HTR-8/SVneo (cell line): Measurements from ENCODE around the gene PARG.
A peak's percentile ranks its signal among the peaks of the same experiment; 100 is the strongest.
"Not testable (repeated sequence)": the region's sequence is repeated elsewhere in the genome, so short reads cannot be mapped to it uniquely, and the experiment has no call there.

Experiments
- DNase-seq: peaks from one replicate; pipeline ENCODE4 v3.0.0; 2011; ENCODE audit warnings: low spot score, mixed read lengths; ENCODE audit not compliant: insufficient read length
- FAIRE-seq: peaks from 2 replicates; lab custom pipeline; 2011; peaks lifted over from hg19 to GRCh38; lab: Jason Lieb, UNC

The PARG gene

GRCh38 chr10:49941447-49942338, at the start of gene PARG, which contains the start of gene TIMM23B:
TSS of gene PARG (minus strand) at chr10:49942027. CDS start at chr10:49941725, 302 bp downstream.
TSS of gene TIMM23B (plus strand) at chr10:49942053. CDS start at chr10:49942195, 142 bp downstream.
- DNase-seq = peak; percentile 24
- peak; percentile 84 for FAIRE-seq

DNA sequence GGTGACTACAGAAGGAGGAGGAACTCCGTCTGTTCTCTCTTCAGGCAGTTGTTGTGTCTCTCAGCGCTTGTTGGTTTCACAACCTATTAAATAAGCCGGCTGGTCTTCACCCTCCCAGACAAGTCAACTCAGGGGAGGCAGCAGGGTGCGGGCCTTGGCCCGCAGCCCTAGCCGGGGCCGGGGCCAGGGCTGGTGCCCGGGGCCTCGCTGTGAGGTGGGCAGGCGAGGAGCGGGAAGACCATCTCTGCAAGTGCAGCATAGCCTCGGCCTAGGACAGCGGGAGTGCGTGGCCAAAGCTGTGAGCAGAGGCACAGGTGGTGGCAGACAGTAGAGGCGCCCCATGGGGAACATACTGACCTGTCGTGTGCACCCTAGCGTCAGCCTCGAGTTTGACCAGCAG, 46.5 kb upstream of the PARG start, which contains the start of gene AGAP6:
TSS of gene AGAP6 (plus strand) at position 31 of the 400 bp plus-strand sequence. CDS start at position 341, 310 bp downstream.
- not testable (repeated sequence) for FAIRE-seq, DNase-seq

DNA sequence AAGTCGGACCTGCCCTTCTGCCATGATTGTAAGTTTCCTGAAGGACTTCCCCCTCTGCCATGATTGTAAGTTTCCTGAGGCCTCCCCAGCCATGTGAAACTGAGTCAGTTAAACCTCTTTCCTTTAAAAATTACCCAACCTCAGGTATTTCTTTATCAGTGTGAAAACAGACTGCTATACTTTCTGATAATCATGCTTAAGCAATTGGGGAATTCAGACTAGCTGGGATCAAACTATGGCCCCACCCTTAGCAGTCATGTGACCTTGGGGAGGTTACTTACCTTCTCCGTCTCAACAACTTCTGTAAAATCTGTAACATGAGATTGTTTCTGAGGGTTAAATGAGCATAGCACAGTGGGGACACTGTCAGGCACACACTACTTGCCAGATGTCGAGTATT, 45.4 kb upstream of the PARG start:
- FAIRE-seq, DNase-seq: not testable (repeated sequence)

DNA sequence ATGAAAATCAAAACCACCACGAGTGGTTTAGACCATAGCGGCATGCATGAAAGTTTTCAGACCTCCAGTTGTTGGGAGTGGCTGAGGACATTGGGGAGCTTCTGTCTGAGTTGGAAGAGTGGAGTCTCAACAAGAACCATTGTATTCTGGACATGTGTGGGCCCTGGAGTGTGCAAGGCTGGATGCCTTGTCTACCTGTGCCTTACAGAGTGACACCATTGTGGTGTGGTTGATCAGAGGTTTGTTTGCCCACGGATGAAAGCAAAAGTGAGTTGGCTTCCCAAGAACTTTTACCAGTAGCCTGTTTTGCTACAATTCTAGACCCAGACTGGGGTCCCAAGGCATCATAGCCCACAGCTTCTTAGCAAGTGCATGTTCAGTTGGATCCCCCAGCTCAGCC, 35.9 kb upstream of the PARG start:
- FAIRE-seq, DNase-seq: not testable (repeated sequence)

DNA sequence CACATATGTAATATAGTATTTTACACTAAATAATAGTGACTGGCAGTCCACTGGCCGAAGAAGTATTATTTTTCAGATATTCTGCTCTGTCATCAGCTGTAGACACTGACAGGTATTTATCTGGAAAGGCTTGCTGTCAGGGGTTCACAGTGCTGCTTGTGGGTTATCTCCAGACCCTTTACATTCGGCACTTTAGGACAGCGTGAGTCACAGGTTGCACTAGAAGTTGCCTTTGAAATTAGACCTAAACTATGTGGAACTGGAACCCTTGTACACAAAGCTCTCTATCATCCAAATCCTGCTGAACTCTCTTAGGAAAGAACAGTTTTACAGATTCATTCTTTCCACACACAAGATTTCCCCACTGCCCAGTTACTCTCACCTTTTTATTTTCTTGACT, 30.3 kb upstream of the PARG start:
- FAIRE-seq, DNase-seq: not testable (repeated sequence)

- not testable (repeated sequence) for FAIRE-seq, DNase-seq
These were observed 29.6 kb upstream of the PARG start for GRCh38 chr10:49971466-49971865.

- FAIRE-seq, DNase-seq: not testable (repeated sequence)
These were observed 28.6 kb upstream of the PARG start for GRCh38 chr10:49970331-49970857.

DNA sequence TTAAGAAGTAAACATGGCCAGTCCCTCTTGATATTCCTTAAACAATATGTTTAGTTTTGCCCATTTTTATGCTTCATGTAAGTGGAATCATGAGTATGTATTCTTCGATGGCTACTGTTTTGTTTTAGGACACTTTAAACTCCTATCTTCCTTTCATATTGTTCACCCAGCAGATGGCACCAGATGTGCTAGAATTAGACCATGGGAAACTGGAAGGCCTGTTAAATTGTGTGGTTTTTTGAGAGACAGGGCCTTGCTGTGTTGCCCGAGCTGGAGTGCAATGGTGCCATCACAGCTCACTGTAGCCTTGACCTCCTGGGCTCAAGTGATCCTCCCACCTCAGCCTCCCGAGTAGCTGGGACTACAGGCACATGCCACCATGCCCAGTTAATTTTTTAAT, 11.3 kb upstream of the PARG start:
- FAIRE-seq = peak; percentile 69
- not testable (repeated sequence) for DNase-seq

GRCh38 chr10:49952006-49952405, 10.2 kb upstream of the PARG start:
- not testable (repeated sequence) for FAIRE-seq, DNase-seq

- not testable (repeated sequence) for DNase-seq, FAIRE-seq
These were observed 6.9 kb upstream of the PARG start for GRCh38 chr10:49948737-49949136.

GRCh38 chr10:49948142-49948541, 6.3 kb upstream of the PARG start:
- FAIRE-seq = not testable (repeated sequence)

DNA sequence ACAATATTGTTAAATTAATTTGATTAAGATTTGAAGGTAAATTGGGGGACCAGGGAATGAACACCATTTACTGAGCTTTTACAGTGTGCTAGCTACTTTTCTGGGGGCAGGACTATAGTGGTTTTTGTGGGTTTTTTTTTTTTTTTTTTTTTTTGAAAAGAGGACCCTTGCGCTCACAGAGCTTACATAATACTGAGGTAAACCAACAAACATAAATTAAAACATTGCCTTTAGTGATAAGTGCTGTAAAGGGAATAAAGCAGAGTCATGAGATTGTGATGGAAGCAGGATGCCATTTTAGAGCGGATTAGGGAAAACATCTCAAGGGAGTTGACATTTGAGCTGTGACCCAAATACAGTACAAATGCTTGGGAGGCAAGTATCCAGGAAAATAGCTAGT, 1.8 kb upstream of the PARG start:
- not testable (repeated sequence) for DNase-seq, FAIRE-seq

More at GRCh38 chr10:49948142-49948541, 6.3 kb upstream of the PARG start:
- not testable (repeated sequence) for DNase-seq

DNA sequence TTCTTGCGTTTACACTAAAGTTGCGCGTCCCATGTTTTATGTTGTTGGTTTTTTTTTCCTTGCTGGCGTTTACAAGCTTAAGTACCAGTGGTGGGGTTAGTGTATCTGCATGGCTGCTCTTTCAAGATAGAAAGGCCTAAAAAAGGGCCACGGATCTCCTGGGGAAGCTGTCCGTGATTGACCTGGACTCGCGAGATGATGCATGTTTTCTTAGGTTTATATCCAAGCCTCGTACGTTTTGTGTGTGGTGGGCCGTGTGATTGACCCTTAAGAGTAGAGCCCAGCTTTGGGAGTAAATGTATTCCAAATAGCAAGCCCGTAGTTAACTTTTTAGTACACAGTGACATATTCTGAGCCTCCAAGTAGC, 495 bp upstream of the PARG start:
- not testable (repeated sequence) for DNase-seq, FAIRE-seq

- not testable (repeated sequence) for FAIRE-seq, DNase-seq
These were observed 9.7 kb downstream of the PARG start for GRCh38 chr10:49931959-49932728.

- not testable (repeated sequence) for DNase-seq, FAIRE-seq
These were observed 10.6 kb downstream of the PARG start for GRCh38 chr10:49931276-49931675.

DNA sequence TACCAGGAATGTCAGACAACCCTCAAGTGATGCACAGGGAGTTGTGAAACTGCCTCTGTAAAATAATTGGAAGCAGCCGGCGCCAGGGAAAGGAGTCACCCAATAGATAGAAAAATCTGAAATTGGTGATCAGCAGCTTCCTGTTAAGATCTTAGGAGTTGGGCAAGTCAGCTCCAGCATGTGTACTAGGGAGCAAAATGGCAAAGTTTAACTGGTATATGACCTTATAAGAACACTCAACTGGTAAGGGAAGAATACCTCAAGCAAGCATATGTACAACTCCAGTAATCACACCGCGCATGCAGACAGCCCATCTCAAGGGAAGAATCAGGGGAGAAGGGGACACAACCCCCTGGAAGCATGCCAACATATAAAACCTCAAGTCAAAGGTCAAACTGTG, 18.3 kb downstream of the PARG start:
- FAIRE-seq = not testable (repeated sequence)

DNA sequence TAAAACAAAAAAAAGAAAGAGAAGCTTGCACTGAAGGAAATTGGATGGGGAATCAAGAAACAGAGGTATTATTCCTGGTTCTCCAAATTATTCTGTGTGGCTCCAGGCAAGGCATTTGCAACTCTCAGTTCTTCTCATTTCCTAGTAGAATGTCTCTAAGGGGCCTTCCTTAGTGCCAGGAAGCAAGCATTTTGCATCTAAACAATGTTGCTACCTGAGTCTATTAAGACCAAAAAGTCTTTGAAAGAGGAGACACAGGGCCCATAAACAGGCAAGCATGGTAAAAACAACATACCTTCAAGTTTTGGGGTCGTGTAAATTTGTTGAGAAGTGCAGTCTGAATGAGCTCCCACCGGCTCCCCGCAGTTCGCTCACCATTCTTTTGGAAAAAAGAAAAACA, 19.8 kb downstream of the PARG start:
- not testable (repeated sequence) for DNase-seq, FAIRE-seq

More for the DNA sequence above, 18.3 kb downstream of the PARG start:
- not testable (repeated sequence) for DNase-seq

DNA sequence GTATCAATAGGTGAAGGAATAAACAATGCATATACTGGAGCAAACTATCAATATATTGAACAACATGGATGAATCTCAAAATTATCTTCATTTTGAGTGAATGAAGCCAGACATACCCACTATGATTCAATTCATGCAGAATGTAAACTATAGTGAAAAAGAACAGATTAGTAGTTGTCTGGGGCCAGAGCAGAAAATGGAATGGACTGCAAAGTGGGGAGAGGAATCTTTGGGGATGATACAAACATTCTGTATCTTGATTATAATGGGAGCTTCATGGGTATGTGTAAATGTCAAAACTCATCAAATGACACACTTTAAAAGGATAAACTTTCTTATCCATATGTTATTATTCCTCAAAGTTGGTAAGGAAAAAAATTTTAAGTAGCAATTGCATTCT, 23.9 kb downstream of the PARG start:
- not testable (repeated sequence) for FAIRE-seq, DNase-seq

DNA sequence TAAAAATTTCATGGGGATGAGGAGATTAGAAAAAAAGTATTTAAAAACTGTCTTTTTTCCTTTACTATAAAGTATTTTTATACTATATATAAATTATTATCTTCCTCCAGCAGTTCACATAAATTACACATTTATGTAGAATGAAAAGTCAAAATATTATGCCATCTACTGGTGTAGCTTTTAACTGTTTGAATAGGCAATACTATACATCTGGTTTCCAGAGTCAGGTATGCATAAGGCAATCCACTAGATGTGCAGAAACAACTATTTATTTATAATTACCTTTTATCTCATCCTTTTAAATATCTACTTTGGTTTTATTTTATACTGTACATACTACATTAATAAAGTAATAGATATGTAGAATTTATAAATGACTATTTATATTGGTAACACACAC, 25.4 kb downstream of the PARG start:
- DNase-seq, FAIRE-seq: not testable (repeated sequence)

GRCh38 chr10:49910295-49910694, 31.5 kb downstream of the PARG start:
- DNase-seq, FAIRE-seq: not testable (repeated sequence)
